OCI-LY1 (cell line): ENCODE results near the gene PIGV.
A peak's percentile ranks its signal among the peaks of the same experiment; 100 is the strongest.

Experiments
- H2AFZ ChIP-seq: fragments of 200-600 bp; sonication (generic), shearing (Covaris generic); 2 replicates; pipeline ENCODE4 v1.6.0; 2014; ENCODE audit warnings: antibody characterized with exemption, mild to moderate bottlenecking, low read length
- H3F3A ChIP-seq: fragments of 200-600 bp; sonication (generic), shearing (Covaris generic); 2 replicates; pipeline ENCODE4 v1.6.0; 2014; ENCODE audit warnings: mild to moderate bottlenecking, antibody characterized with exemption, low read length, moderate library complexity; ENCODE audit not compliant: insufficient read depth
- H3K27ac ChIP-seq: fragments of 200-600 bp; sonication (generic); 2 replicates; pipeline ENCODE4 v1.5.1; 2014; ENCODE audit warnings: low read length, mixed run types, mild to moderate bottlenecking, low read depth; ENCODE audit not compliant: poor library complexity, severe bottlenecking
- H3K27me3 ChIP-seq: fragments of 200-600 bp; sonication (generic); 2 replicates; pipeline ENCODE4 v1.6.0; 2014; ENCODE audit warnings: antibody characterized with exemption, mild to moderate bottlenecking, low read length, moderate library complexity; ENCODE audit not compliant: insufficient read depth
- H3K36me3 ChIP-seq: fragments of 200-600 bp; sonication (generic); 2 replicates; pipeline ENCODE4 v1.6.1; 2014; ENCODE audit warnings: mild to moderate bottlenecking, antibody characterized with exemption, low read length, moderate library complexity, mixed read lengths; ENCODE audit not compliant: insufficient read depth
- H3K4me1 ChIP-seq: fragments of 200-600 bp; sonication (generic); 2 replicates; pipeline ENCODE4 v1.5.1; 2014; ENCODE audit warnings: mild to moderate bottlenecking, low read length, moderate library complexity; ENCODE audit not compliant: insufficient read depth, severe bottlenecking
- H3K4me2 ChIP-seq: fragments of 200-600 bp; sonication (generic), shearing (Covaris generic); 2 replicates; pipeline ENCODE4 v1.6.1; 2014; ENCODE audit warnings: low read length
- H3K4me3 ChIP-seq: fragments of 200-600 bp; sonication (generic); 2 replicates; pipeline ENCODE4 v1.5.1; 2014; ENCODE audit warnings: low read length, low read depth, mild to moderate bottlenecking, mixed read lengths; ENCODE audit not compliant: poor library complexity, severe bottlenecking
- H3K79me2 ChIP-seq: fragments of 200-600 bp; shearing (Covaris generic); 2 replicates; pipeline ENCODE4 v1.6.1; 2016; ENCODE audit warnings: mixed run types, low read length, mixed read lengths; ENCODE audit not compliant: insufficient read depth
- H3K9ac ChIP-seq: fragments of 200-600 bp; sonication (generic), shearing (Covaris generic); 2 replicates; pipeline ENCODE4 v1.6.1; 2014; ENCODE audit warnings: mild to moderate bottlenecking, low read length, mixed read lengths
- H3K9me2 ChIP-seq: fragments of 200-600 bp; sonication (generic), shearing (Covaris generic); 2 replicates; pipeline ENCODE4 v1.6.1; 2014; ENCODE audit warnings: low read depth, mild to moderate bottlenecking, low read length, mixed read lengths
- H3K9me3 ChIP-seq: fragments of 200-600 bp; shearing (Covaris generic); 2 replicates; pipeline ENCODE4 v1.6.1; 2014; ENCODE audit warnings: low read length, mixed read lengths
- H4K20me1 ChIP-seq: fragments of 200-600 bp; sonication (generic), shearing (Covaris generic); 2 replicates; pipeline ENCODE4 v1.6.0; 2016; ENCODE audit warnings: mild to moderate bottlenecking, low read length; ENCODE audit not compliant: insufficient read depth
- CTCF ChIP-seq: fragments of 200-600 bp; sonication (generic), shearing (Covaris generic); IDR thresholded peaks from 2 replicates; pipeline ENCODE4 v1.5.1; 2017; ENCODE audit warnings: mild to moderate bottlenecking, antibody characterized with exemption, low read length, moderate library complexity, mixed read lengths
- EZH2 ChIP-seq: fragments of 200-600 bp; sonication (generic), shearing (Covaris generic); IDR thresholded peaks from 2 replicates; pipeline ENCODE4 v1.8.0; 2017; ENCODE audit warnings: borderline replicate concordance, mixed run types, mild to moderate bottlenecking, antibody characterized with exemption, low read length, moderate library complexity, mixed read lengths

PIGV gene

DNA sequence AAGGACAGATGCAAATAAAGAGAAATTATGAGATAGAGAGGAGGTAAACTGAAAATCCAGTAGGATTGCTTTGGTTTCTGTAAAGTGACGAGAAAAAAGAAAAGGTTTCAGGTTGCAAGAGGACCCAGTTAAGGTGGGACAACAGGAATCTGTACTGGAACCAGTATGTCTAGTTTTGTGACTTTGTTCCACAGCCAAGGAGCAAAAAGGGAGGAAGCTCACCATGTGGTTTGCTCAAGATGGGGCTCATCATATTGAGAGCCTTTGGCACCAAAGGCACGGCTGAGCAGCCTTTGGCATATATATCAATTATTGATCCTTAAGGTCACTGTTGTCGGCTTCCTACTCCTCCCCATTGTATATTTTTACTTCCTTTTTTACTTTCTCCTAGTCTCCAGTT lies 37.0 kb downstream of the PIGV start:
- Histone ChIP-seq H3K9me3 (no peaks in the 10 kb centered on the region), H3K27me3 (no peaks in the 10 kb centered on the region), H3K27ac (no peak overlapping the region), H3F3A (no peaks in the 10 kb centered on the region), H4K20me1 (no peaks in the 10 kb centered on the region), H3K36me3 (no peaks in the 10 kb centered on the region), H3K4me1 (peaks cover 35% of the 10 kb centered on the region), H3K4me2 (no peak overlapping the region), H2AFZ (no peak overlapping the region), H3K9ac (no peak overlapping the region), H3K9me2 (no peaks in the 10 kb centered on the region), H3K79me2 (no peaks in the 10 kb centered on the region), H3K4me3 (no peak overlapping the region)
- no peak for TF ChIP-seq CTCF
- no peak for TF ChIP-seq EZH2

DNA sequence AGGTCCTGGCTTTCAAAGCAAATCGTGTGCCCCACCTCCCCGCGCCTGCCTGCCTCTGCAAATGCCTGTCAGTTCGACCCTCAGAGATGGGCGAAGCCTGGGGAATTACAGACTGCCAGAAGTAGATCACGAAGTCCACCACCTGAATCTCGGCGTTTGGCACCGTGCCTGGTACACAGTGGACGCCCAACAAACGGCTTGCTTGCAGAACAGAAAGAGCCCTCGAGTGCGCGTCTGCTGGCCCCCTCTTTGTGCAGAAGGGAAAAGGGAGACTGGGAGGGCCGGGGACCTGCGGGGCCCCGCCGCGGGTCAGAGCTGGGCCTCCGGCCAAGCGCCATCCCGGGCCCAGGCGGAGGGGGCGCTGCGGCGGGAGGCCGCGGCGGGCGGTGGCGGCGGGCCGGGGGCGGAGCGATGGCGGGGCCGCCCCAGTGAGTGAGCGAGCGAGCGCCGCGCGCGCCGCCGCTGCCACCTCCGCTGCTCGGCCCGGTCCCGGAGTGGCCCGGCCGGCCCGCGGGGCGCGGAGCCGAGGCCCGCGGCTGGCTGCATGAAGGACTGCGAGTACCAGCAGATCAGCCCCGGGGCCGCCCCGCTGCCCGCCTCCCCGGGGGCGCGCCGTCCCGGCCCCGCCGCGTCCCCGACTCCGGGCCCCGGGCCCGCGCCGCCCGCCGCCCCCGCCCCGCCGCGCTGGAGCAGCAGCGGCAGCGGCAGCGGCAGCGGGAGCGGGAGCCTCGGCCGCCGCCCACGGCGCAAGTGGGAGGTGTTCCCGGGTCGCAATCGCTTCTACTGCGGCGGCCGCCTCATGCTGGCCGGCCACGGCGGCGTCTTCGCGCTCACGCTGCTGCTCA lies 38.7 kb downstream of the PIGV start, which contains the start of gene ZDHHC18:
TSS of gene ZDHHC18 (plus strand) at position 428 of the 845 bp plus-strand sequence. CDS start at position 545, 117 bp downstream.
- Histone ChIP-seq H3K9ac (peak within 1 kb of the TSS; percentile 81), H3K4me2 (peak within 1 kb of the TSS; percentile 96), H3K36me3 (no peaks in the 10 kb centered on the region), H3K27me3 (no peaks in the 10 kb centered on the region), H3K27ac (no peak within 1 kb of the TSS), H3F3A (no peaks in the 10 kb centered on the region), H3K4me3 (peak within 1 kb of the TSS; percentile 75), H3K79me2 (no peaks in the 10 kb centered on the region), H3K4me1 (peaks cover 29% of the 10 kb centered on the region), H3K9me3 (no peaks in the 10 kb centered on the region), H2AFZ (peak within 1 kb of the TSS; percentile 96), H4K20me1 (no peaks in the 10 kb centered on the region), H3K9me2 (no peaks in the 10 kb centered on the region)
- TF ChIP-seq CTCF, result peak; percentile 37
- no peak for TF ChIP-seq EZH2

GRCh38 chr1:26827106-26827604 lies 39.4 kb downstream of the PIGV start:
- Histone ChIP-seq H3K9me2 (no peaks in the 10 kb centered on the region), H3K27ac (no peak overlapping the region), H3K79me2 (no peaks in the 10 kb centered on the region), H3K4me3 (peak overlapping the region; percentile 75), H3K9me3 (no peaks in the 10 kb centered on the region), H3K9ac (peak overlapping the region; percentile 81), H4K20me1 (no peaks in the 10 kb centered on the region), H3K4me1 (peaks cover 29% of the 10 kb centered on the region), H3F3A (no peaks in the 10 kb centered on the region), H3K4me2 (peak overlapping the region; percentile 96), H3K36me3 (0 out of 2 replicates have a peak, but pooled peaks cover 5% of the 10 kb centered on the region), H2AFZ (no peak overlapping the region), H3K27me3 (no peaks in the 10 kb centered on the region)
- no peak for TF ChIP-seq CTCF
- TF ChIP-seq EZH2, result no peak
